BLaER1 (cell line): ENCODE results near the gene SKA2.

Source experiments
- H3K27ac ChIP-seq: shearing (Covaris generic); formaldehyde crosslinking; 2 replicates; pipeline ENCODE4 v1.8.1; 2022
- H3K27me3 ChIP-seq: shearing (Covaris generic); formaldehyde crosslinking; 2 replicates; pipeline ENCODE4 v1.8.1; 2022
- H3K36me3 ChIP-seq: shearing (Covaris generic); formaldehyde crosslinking; 2 replicates; pipeline ENCODE4 v1.8.1; 2022
- H3K4me1 ChIP-seq: shearing (Covaris generic); formaldehyde crosslinking; 2 replicates; pipeline ENCODE4 v1.8.1; 2022
- H3K4me2 ChIP-seq: shearing (Covaris generic); formaldehyde crosslinking; 2 replicates; pipeline ENCODE4 v1.8.1; 2022
- H3K4me3 ChIP-seq: shearing (Covaris generic); formaldehyde crosslinking; 2 replicates; pipeline ENCODE4 v1.8.1; 2022
- H3K9ac ChIP-seq: shearing (Covaris generic); formaldehyde crosslinking; 2 replicates; pipeline ENCODE4 v1.8.1; 2022
- H3K9me3 ChIP-seq: shearing (Covaris generic); formaldehyde crosslinking; 2 replicates; pipeline ENCODE4 v1.8.1; 2022
- H4K20me1 ChIP-seq: shearing (Covaris generic); formaldehyde crosslinking; 2 replicates; pipeline ENCODE4 v1.8.1; 2022
- Cebpa-rat ChIP-seq: shearing (Covaris generic); IDR thresholded peaks from 2 replicates; pipeline ENCODE4 v1.8.1; 2022

The SKA2 gene

GRCh38 chr17:59131131-59131530, 23.9 kb downstream of the SKA2 start:
- Histone ChIP-seq H3K36me3 (peaks cover 53% of the 10 kb centered on the region), H3K9ac (no peak overlapping the region), H3K4me1 (no peaks in the 10 kb centered on the region), H3K9me3 (no peaks in the 10 kb centered on the region), H4K20me1 (peaks cover 32% of the 10 kb centered on the region), H3K27ac (no peak overlapping the region), H3K4me2 (no peak overlapping the region), H3K27me3 (no peaks in the 10 kb centered on the region), H3K4me3 (no peak overlapping the region)
- no peak for TF ChIP-seq Cebpa-rat

DNA sequence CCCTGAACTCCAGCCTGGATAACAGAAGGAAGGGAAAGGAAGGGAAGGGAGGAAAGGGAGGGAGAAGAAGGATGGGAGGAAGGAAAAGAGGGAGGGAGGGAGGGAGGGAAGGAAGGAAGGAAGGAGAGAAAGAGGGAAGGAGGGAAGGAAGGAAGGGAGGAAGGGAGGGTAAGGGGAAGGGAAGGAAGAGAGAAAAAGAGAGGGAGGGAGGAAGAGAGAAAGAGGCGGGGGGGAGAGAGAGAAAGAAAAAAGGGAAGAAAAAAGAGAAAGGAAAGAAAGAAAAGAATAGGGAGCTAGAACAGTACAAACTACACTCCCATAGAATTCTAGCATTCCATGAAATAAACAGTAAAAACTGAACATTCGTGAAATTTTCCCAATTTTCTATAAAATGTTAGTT, 25.2 kb downstream of the SKA2 start:
- Histone ChIP-seq H3K27me3 (no peaks in the 10 kb centered on the region), H4K20me1 (peaks cover 25% of the 10 kb centered on the region), H3K9me3 (no peaks in the 10 kb centered on the region), H3K36me3 (peaks cover 61% of the 10 kb centered on the region), H3K27ac (no peak overlapping the region), H3K9ac (no peak overlapping the region), H3K4me1 (no peaks in the 10 kb centered on the region), H3K4me2 (no peak overlapping the region), H3K4me3 (no peak overlapping the region)
- TF ChIP-seq Cebpa-rat = no peak

GRCh38 chr17:59126809-59127417, 28.1 kb downstream of the SKA2 start:
- Histone ChIP-seq H3K36me3 (peaks cover 76% of the 10 kb centered on the region), H3K27ac (no peak overlapping the region), H3K9me3 (no peaks in the 10 kb centered on the region), H3K4me2 (no peak overlapping the region), H3K4me1 (peaks cover 9% of the 10 kb centered on the region), H3K9ac (no peak overlapping the region), H4K20me1 (peaks cover 3% of the 10 kb centered on the region; the same call in 1 of the 2 replicates), H3K27me3 (no peaks in the 10 kb centered on the region), H3K4me3 (no peak overlapping the region)
- no peak for TF ChIP-seq Cebpa-rat

DNA sequence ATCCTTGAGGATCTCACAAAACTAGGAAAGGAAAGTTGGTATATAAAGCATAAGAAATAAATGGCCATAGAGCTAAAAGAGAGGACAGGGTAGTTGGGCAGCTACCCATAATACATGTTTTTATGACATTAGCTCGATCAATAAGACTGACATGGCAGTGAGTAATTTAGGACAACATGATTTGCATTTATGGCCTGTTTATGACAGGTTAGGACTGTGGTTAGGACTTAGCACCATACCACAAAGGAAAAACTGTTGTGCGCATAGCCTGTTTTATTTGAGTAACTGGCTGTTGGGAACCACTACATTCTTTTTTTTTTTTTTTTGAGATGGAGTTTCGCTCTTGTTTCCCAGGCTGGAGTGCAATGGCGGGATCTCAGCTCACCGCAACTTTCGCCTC, 30.3 kb downstream of the SKA2 start:
- Histone ChIP-seq H4K20me1 (no peaks in the 10 kb centered on the region), H3K27me3 (no peaks in the 10 kb centered on the region), H3K9ac (no peak overlapping the region), H3K4me3 (no peak overlapping the region), H3K36me3 (peaks cover 90% of the 10 kb centered on the region), H3K27ac (no peak overlapping the region), H3K9me3 (no peaks in the 10 kb centered on the region), H3K4me2 (no peak overlapping the region), H3K4me1 (peaks cover 12% of the 10 kb centered on the region)
- TF ChIP-seq Cebpa-rat = no peak

DNA sequence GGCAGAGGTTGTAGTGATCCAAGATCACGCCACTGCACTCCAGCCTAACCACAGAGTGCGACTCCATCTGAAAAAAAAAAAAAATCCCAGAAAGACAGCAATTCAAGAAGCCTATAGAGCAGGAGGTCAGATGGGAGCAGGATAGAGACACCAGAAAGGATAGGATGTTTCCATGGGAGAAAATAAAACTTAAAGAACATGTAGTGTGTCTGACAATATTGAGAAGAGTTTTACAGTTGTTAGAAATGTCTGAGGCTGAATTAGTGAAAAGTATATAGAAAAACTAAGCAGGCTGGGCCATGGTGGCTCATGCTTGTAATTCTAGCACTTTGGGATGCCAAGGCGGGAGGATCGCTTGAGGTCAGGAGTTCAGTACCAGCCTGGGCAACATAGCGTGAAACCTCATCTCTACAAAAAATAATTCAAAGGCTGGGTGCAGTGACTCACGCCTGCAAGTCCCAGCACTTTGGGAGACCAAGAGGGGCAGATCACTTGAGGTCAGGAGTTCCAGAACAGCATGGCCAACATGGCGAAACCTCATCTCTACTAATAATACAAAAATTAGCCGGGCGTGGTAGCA, 33.0 kb downstream of the SKA2 start:
- H3K9me3 ChIP-seq = no peaks in the 10 kb centered on the region

GRCh38 chr17:59115474-59115873, 39.5 kb downstream of the SKA2 start:
- H3K4me1 ChIP-seq = no peaks in the 10 kb centered on the region
- no peak overlapping the region for H3K27ac ChIP-seq
- H3K9ac ChIP-seq = no peak overlapping the region
- no peaks in the 10 kb centered on the region for H3K9me3 ChIP-seq
- TF ChIP-seq Cebpa-rat = no peak
- H4K20me1 ChIP-seq = no peaks in the 10 kb centered on the region; the same call in 1 of the 2 replicates
- peaks cover 85% of the 10 kb centered on the region for H3K36me3 ChIP-seq
- no peak overlapping the region for H3K4me3 ChIP-seq
- no peaks in the 10 kb centered on the region for H3K27me3 ChIP-seq
- H3K4me2 ChIP-seq = no peak overlapping the region

More for the DNA sequence above, 33.0 kb downstream of the SKA2 start:
- Histone ChIP-seq H3K4me1 (peaks cover 12% of the 10 kb centered on the region), H3K27me3 (no peaks in the 10 kb centered on the region), H3K36me3 (peaks cover 91% of the 10 kb centered on the region), H3K9ac (no peak overlapping the region), H4K20me1 (no peaks in the 10 kb centered on the region), H3K4me3 (no peak overlapping the region), H3K4me2 (peak overlapping the region; percentile 21), H3K27ac (no peak overlapping the region)
- no peak for TF ChIP-seq Cebpa-rat

DNA sequence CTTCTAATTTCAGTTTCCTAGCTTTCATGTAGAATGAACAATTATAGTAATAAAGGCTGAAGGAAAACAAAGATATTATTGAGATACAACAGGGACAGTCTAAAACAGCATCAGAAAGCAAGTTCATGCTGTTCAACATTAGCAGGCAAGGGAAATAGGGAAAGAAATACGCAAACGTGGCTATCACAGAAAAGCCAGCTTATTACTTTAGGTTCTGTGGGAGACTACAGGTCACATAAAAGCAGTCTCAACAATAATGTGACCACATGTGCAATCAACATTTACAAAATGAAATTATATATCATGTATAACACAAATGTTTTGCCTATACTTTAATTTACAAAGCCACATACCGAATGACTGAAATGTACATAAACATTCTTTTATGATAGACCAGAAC, 43.4 kb downstream of the SKA2 start:
- H3K9ac ChIP-seq = no peak overlapping the region
- no peak overlapping the region for H3K4me2 ChIP-seq
- H4K20me1 ChIP-seq = no peaks in the 10 kb centered on the region; the same call in 1 of the 2 replicates
- H3K27me3 ChIP-seq = no peaks in the 10 kb centered on the region
- H3K4me1 ChIP-seq = peaks cover 12% of the 10 kb centered on the region
- TF ChIP-seq Cebpa-rat = no peak
- no peak overlapping the region for H3K27ac ChIP-seq
- H3K9me3 ChIP-seq = no peaks in the 10 kb centered on the region
- H3K36me3 ChIP-seq = peaks cover 65% of the 10 kb centered on the region
- H3K4me3 ChIP-seq = no peak overlapping the region

- no peak for TF ChIP-seq Cebpa-rat
- Histone ChIP-seq H3K4me1 (peaks cover 13% of the 10 kb centered on the region), H3K4me2 (no peak overlapping the region), H3K4me3 (no peak overlapping the region), H3K27ac (no peak overlapping the region), H3K27me3 (no peaks in the 10 kb centered on the region), H3K9me3 (no peaks in the 10 kb centered on the region), H3K36me3 (peaks cover 65% of the 10 kb centered on the region), H4K20me1 (peaks cover 4% of the 10 kb centered on the region), H3K9ac (no peak overlapping the region)
These were observed 44.0 kb downstream of the SKA2 start for GRCh38 chr17:59110973-59111372.

GRCh38 chr17:59108400-59109102, 46.4 kb downstream of the SKA2 start:
- Histone ChIP-seq H3K4me2 (peak overlapping the region; percentile 73), H3K27me3 (no peaks in the 10 kb centered on the region), H4K20me1 (peaks cover 11% of the 10 kb centered on the region), H3K36me3 (peaks cover 52% of the 10 kb centered on the region), H3K9me3 (no peaks in the 10 kb centered on the region), H3K9ac (no peak overlapping the region), H3K4me1 (peaks cover 33% of the 10 kb centered on the region), H3K27ac (no peak overlapping the region), H3K4me3 (no peak overlapping the region; the same call in 1 of the 2 replicates)
- no peak for TF ChIP-seq Cebpa-rat

- Histone ChIP-seq H3K9me3 (no peaks in the 10 kb centered on the region), H3K36me3 (peaks cover 50% of the 10 kb centered on the region), H3K9ac (peak overlapping the region; percentile 79), H3K27me3 (no peaks in the 10 kb centered on the region), H3K4me1 (peaks cover 33% of the 10 kb centered on the region), H3K4me3 (peak overlapping the region; percentile 99), H3K27ac (peak overlapping the region; percentile 66), H4K20me1 (peaks cover 11% of the 10 kb centered on the region; the same call in 1 of the 2 replicates), H3K4me2 (peak overlapping the region; percentile 73)
- TF ChIP-seq Cebpa-rat = no peak
These were observed 47.7 kb downstream of the SKA2 start for GRCh38 chr17:59107306-59107670.
